HFFc6 (cell line): ENCODE measurements around the gene C2orf42. TPM values are rescaled to one million over a fixed set of nuclear protein-coding genes. Genes with fewer than 3 reads are reported as not detected.
"Not testable (repeated sequence)": the region's sequence is repeated elsewhere in the genome, so short reads cannot be mapped to it uniquely, and the experiment has no call there.

ENCODE experiments used
- DNase-seq: peaks from one replicate; pipeline ENCODE4 v3.0.0-alpha.2; 2018
- H3K27ac Mint-ChIP-seq: 2 replicates; pipeline ENCODE4 v1.8.0; 2020; ENCODE audit warnings: mild to moderate bottlenecking, mixed read lengths
- H3K27me3 Mint-ChIP-seq: 2 replicates; pipeline ENCODE4 v1.8.0; 2021; ENCODE audit warnings: mild to moderate bottlenecking, moderate library complexity, mixed read lengths; ENCODE audit not compliant: insufficient read depth
- H3K36me3 Mint-ChIP-seq: 2 replicates; pipeline ENCODE4 v1.8.0; 2021; ENCODE audit warnings: low read depth, mixed read lengths
- H3K4me1 Mint-ChIP-seq: 2 replicates; pipeline ENCODE4 v1.8.0; 2020; ENCODE audit warnings: low read depth, mixed read lengths
- H3K4me3 Mint-ChIP-seq: 2 replicates; pipeline ENCODE4 v1.8.0; 2020; ENCODE audit warnings: mild to moderate bottlenecking, moderate library complexity, mixed read lengths
- H3K9me3 Mint-ChIP-seq: 2 replicates; pipeline ENCODE4 v1.8.0; 2020; ENCODE audit warnings: mild to moderate bottlenecking, mixed read lengths
- total RNA-seq, 6 experiments: library from RNA; stranded (reverse); fragmentation: NEBNext Ultra II Directional; extraction: Animal tissue kit (Norgen Biotek cat#: 25700); gene quantifications; 2 replicates in 1 of 6; 3 replicates in 5 of 6; pipeline ENCODE4 v1.2.3, GENCODE V29; 2021
- TF ChIP-seq, protein P1 (sequence below): fragments of 200-600 bp; sonication (generic); IDR thresholded peaks from 2 replicates; pipeline ENCODE4 v1.5.0; 2021; ENCODE audit warnings: antibody characterized with exemption, mild to moderate bottlenecking

The C2orf42 gene
- total RNA-seq, 6 experiments from 2014 or later = 10.0 to 17.8 (median 14.7) TPM

- peak; percentile 98 for DNase-seq
- Mint-ChIP-seq H3K36me3 (no peaks in the 10 kb centered on the region; the same call in 1 of the 2 replicates), H3K27ac (peak overlapping the region; percentile 95), H3K9me3 (no peaks in the 10 kb centered on the region), H3K27me3 (peaks cover 2% of the 10 kb centered on the region), H3K4me1 (peaks cover 25% of the 10 kb centered on the region), H3K4me3 (peak overlapping the region; percentile 87)
- TF ChIP-seq, protein P1, sequence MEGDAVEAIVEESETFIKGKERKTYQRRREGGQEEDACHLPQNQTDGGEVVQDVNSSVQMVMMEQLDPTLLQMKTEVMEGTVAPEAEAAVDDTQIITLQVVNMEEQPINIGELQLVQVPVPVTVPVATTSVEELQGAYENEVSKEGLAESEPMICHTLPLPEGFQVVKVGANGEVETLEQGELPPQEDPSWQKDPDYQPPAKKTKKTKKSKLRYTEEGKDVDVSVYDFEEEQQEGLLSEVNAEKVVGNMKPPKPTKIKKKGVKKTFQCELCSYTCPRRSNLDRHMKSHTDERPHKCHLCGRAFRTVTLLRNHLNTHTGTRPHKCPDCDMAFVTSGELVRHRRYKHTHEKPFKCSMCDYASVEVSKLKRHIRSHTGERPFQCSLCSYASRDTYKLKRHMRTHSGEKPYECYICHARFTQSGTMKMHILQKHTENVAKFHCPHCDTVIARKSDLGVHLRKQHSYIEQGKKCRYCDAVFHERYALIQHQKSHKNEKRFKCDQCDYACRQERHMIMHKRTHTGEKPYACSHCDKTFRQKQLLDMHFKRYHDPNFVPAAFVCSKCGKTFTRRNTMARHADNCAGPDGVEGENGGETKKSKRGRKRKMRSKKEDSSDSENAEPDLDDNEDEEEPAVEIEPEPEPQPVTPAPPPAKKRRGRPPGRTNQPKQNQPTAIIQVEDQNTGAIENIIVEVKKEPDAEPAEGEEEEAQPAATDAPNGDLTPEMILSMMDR = peak; percentile 96
Observed at GRCh38 chr2:70142590-70143313, 48.1 kb downstream of the C2orf42 start.

DNA sequence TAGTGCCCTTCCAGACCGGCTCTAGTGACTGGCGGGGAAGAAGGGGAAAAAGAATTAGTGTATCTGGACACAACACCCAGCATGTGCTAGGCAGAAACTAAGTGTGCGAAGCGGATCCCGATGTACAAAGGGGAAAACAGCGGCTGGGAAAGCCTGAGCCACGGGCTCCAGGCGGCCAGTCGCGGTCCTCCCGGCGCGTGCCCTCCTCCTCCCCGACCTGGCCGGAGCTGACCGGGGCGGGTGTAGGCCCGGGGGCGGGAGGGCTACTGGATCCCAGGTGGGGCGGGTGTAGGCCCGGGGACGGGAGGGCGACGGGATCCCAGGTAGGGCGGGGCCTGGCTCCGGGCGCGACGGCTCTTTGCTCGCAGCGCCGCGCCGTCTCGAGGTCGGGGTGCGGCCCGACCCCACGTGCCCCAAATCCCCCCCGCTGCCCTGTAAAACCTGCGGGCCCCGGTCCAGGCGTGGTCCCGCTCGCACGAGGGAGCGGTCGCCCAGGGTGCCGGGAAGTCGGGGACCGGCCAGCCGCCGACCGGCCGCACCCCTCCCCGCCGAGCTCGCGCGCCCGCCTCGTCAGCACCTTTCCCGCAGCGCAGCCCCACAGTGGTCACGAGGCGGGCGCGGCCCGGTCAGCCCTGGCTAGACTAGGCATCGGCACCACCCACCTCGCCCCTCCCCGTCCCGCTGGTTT, 48.8 kb downstream of the C2orf42 start:
- Mint-ChIP-seq H3K4me3 (peak overlapping the region; percentile 84), H3K27me3 (peaks cover 2% of the 10 kb centered on the region), H3K9me3 (no peaks in the 10 kb centered on the region), H3K4me1 (peaks cover 32% of the 10 kb centered on the region), H3K27ac (peak overlapping the region; percentile 95), H3K36me3 (peaks cover 4% of the 10 kb centered on the region; the same call in 1 of the 2 replicates)
- TF ChIP-seq, protein P1 = no peak
- peak; percentile 12 for DNase-seq

GRCh38 chr2:70141212-70141901, 49.5 kb downstream of the C2orf42 start:
- peak overlapping the region; percentile 84 for H3K4me3 Mint-ChIP-seq
- peaks cover 38% of the 10 kb centered on the region for H3K4me1 Mint-ChIP-seq
- DNase-seq = peak; percentile 23
- peaks cover 2% of the 10 kb centered on the region for H3K27me3 Mint-ChIP-seq
- H3K36me3 Mint-ChIP-seq = peaks cover 4% of the 10 kb centered on the region; the same call in 1 of the 2 replicates
- TF ChIP-seq, protein P1 = peak; percentile 60
- H3K9me3 Mint-ChIP-seq = no peaks in the 10 kb centered on the region
- H3K27ac Mint-ChIP-seq = peak overlapping the region; percentile 95

DNA sequence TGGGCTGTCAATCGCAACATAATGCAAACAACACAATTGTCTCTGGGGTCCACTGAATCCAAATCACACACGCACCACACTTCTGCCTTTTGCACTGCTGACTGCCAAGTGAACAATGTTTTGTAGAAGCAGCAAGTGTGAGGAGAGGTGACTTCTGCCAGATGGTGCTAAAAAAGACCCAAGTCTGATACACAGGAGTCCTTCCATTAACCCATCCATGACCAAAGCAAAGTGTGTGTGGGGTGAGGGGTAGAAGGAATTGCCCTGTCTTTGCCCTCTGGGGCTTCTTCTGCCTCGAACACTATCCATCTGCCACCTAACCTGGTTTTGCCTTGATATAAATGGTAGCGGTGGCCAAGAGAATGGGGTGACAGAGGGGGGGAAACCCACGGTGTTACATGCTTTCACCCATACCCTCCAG, 50.0 kb downstream of the C2orf42 start:
- peak overlapping the region; percentile 95 for H3K27ac Mint-ChIP-seq
- H3K4me3 Mint-ChIP-seq = peak overlapping the region; percentile 84; the same call in 1 of the 2 replicates
- peaks cover 4% of the 10 kb centered on the region; the same call in 1 of the 2 replicates for H3K36me3 Mint-ChIP-seq
- DNase-seq = no peak
- TF ChIP-seq, protein P1 = no peak
- no peaks in the 10 kb centered on the region for H3K9me3 Mint-ChIP-seq
- H3K27me3 Mint-ChIP-seq = peaks cover 2% of the 10 kb centered on the region
- peaks cover 43% of the 10 kb centered on the region for H3K4me1 Mint-ChIP-seq

DNA sequence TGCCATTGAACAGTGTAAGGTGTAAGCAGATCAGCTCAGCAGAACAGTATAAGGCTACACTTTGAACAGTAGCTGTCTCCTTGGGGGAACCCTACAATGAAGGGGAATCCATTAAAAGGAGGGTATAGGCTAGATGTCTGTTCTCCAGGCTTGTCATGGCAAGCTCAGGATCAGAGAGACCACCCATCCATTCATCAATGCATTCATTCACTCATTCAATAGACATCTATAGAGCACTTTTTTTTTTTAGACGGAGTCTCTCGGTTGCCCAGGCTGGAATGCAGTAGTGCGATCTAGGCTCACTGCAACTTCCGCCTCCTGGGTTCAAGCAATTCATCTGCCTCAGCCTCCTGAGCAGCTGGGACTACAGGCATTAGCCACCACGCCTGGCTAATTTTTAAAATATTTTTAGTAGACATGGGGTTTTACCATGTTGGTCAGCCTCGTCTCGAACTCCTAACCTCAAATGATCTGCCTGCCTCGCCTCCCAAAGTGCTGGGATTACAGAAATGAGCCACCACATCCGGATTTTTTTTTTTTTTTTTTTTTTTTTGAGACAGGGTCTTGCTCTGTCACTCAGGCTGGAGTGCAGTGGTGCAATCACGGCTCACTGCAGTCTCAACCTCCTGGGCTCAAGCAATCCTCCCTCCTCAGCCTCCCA, 56.4 kb downstream of the C2orf42 start:
- H3K27me3 Mint-ChIP-seq, H3K36me3 Mint-ChIP-seq, H3K4me3 Mint-ChIP-seq, DNase-seq, H3K9me3 Mint-ChIP-seq: not testable (repeated sequence)
- Mint-ChIP-seq H3K27ac (0 out of 2 replicates have a peak overlapping the region, but pooled peaks have one; percentile 20), H3K4me1 (peaks cover 62% of the 10 kb centered on the region)
